HEK293 (cell line): ENCODE measurements around the gene RPL27.
A peak's percentile ranks its signal among the peaks of the same experiment; 100 is the strongest.

Experiments used
- GLI4 ChIP-seq: fragments of 450-650 bp; formaldehyde crosslinking; IDR thresholded peaks from 2 replicates; pipeline ENCODE4 v1.5.1; 2016; ENCODE audit warnings: missing biosample characterization, missing genetic modification characterization
- GLIS1 ChIP-seq: fragments of 450-650 bp; formaldehyde crosslinking; IDR thresholded peaks from 2 replicates; pipeline ENCODE4 v1.5.1; 2016; ENCODE audit warnings: missing biosample characterization, missing genetic modification characterization
- GLIS2 ChIP-seq: fragments of 450-650 bp; formaldehyde crosslinking; IDR thresholded peaks from 2 replicates; pipeline ENCODE4 v1.5.1; 2016; ENCODE audit warnings: missing biosample characterization, missing genetic modification characterization
- HOXD13 ChIP-seq: sonication (generic); formaldehyde crosslinking; IDR thresholded peaks from 2 replicates; pipeline ENCODE4 v1.8.0; 2022; ENCODE audit warnings: missing genetic modification reagents, borderline replicate concordance
- KLF1 ChIP-seq: fragments of 450-650 bp; formaldehyde crosslinking; IDR thresholded peaks from 2 replicates; pipeline ENCODE4 v1.5.1; 2016; ENCODE audit warnings: missing biosample characterization, missing genetic modification characterization
- KLF9 ChIP-seq: fragments of 450-650 bp; formaldehyde crosslinking; IDR thresholded peaks from 2 replicates; pipeline ENCODE4 v1.5.1; 2016; ENCODE audit warnings: missing biosample characterization, missing genetic modification characterization, low read depth
- MYNN ChIP-seq: fragments of 450-650 bp; formaldehyde crosslinking; IDR thresholded peaks from 2 replicates; pipeline ENCODE4 v1.5.1; 2016; ENCODE audit warnings: missing biosample characterization, missing genetic modification characterization, borderline replicate concordance
- OVOL3 ChIP-seq: fragments of 450-650 bp; formaldehyde crosslinking; IDR thresholded peaks from 2 replicates; pipeline ENCODE4 v1.5.1; 2016; ENCODE audit warnings: missing biosample characterization, missing genetic modification characterization
- RBAK ChIP-seq: fragments of 450-650 bp; formaldehyde crosslinking; IDR thresholded peaks from 2 replicates; pipeline ENCODE4 v1.5.1; 2016; ENCODE audit warnings: missing biosample characterization, missing genetic modification characterization
- TCF7L2 ChIP-seq: IDR thresholded peaks from 2 replicates; pipeline ENCODE4 v1.6.1; 2011; ENCODE audit warnings: low read depth, mild to moderate bottlenecking, inconsistent platforms, low read length, moderate library complexity, borderline replicate concordance
- ZBTB20 ChIP-seq: fragments of 450-650 bp; formaldehyde crosslinking; IDR thresholded peaks from 2 replicates; pipeline ENCODE4 v1.5.1; 2016; ENCODE audit warnings: missing biosample characterization, missing genetic modification characterization
- ZBTB48 ChIP-seq: fragments of 450-650 bp; formaldehyde crosslinking; IDR thresholded peaks from 2 replicates; pipeline ENCODE4 v1.5.1; 2016; ENCODE audit warnings: missing biosample characterization, missing genetic modification characterization
- ZFP3 ChIP-seq: fragments of 450-650 bp; formaldehyde crosslinking; IDR thresholded peaks from 2 replicates; pipeline ENCODE4 v1.5.1; 2016; ENCODE audit warnings: low read depth, missing biosample characterization, missing genetic modification characterization
- ZNF16 ChIP-seq: fragments of 450-650 bp; formaldehyde crosslinking; IDR thresholded peaks from 2 replicates; pipeline ENCODE4 v1.5.1; 2016; ENCODE audit warnings: low read depth, missing biosample characterization, missing genetic modification characterization
- ZNF335 ChIP-seq: fragments of 450-650 bp; formaldehyde crosslinking; conservative IDR thresholded peaks from 2 replicates; pipeline ENCODE4 v1.5.1; 2016; ENCODE audit warnings: missing biosample characterization, missing genetic modification characterization
- ZNF354C ChIP-seq: fragments of 450-650 bp; formaldehyde crosslinking; IDR thresholded peaks from 2 replicates; pipeline ENCODE4 v1.5.1; 2016; ENCODE audit warnings: missing biosample characterization, missing genetic modification characterization, low read depth, borderline replicate concordance
- ZNF391 ChIP-seq: fragments of 450-650 bp; formaldehyde crosslinking; IDR thresholded peaks from 2 replicates; pipeline ENCODE4 v1.5.1; 2016; ENCODE audit warnings: low read depth, missing biosample characterization, missing genetic modification characterization, borderline replicate concordance
- ZNF423 ChIP-seq: fragments of 450-650 bp; formaldehyde crosslinking; IDR thresholded peaks from 2 replicates; pipeline ENCODE4 v1.5.1; 2016; ENCODE audit warnings: missing biosample characterization, missing genetic modification characterization
- ZNF433 ChIP-seq: fragments of 450-650 bp; formaldehyde crosslinking; IDR thresholded peaks from 2 replicates; pipeline ENCODE4 v1.5.1; 2016; ENCODE audit warnings: missing biosample characterization, missing genetic modification characterization, low read depth
- ZNF530 ChIP-seq: fragments of 450-650 bp; formaldehyde crosslinking; IDR thresholded peaks from 2 replicates; pipeline ENCODE4 v1.5.1; 2016; ENCODE audit warnings: low read depth, missing biosample characterization, missing genetic modification characterization
- ZNF600 ChIP-seq: fragments of 450-650 bp; formaldehyde crosslinking; IDR thresholded peaks from 2 replicates; pipeline ENCODE4 v1.5.1; 2016; ENCODE audit warnings: missing biosample characterization, missing genetic modification characterization
- ZNF76 ChIP-seq: fragments of 450-650 bp; formaldehyde crosslinking; IDR thresholded peaks from 2 replicates; pipeline ENCODE4; 2016; ENCODE audit warnings: low read depth, missing biosample characterization, missing genetic modification characterization, borderline replicate concordance
- ZNF830 ChIP-seq: fragments of 450-650 bp; IDR thresholded peaks from 2 replicates; pipeline ENCODE4 v1.5.0; 2018; ENCODE audit warnings: missing biosample characterization, missing genetic modification characterization, low read depth, mild to moderate bottlenecking, moderate library complexity
- TF ChIP-seq, protein P1 (sequence below): fragments of 450-650 bp; formaldehyde crosslinking; IDR thresholded peaks from 2 replicates; pipeline ENCODE4 v1.5.1; 2016; ENCODE audit warnings: missing biosample characterization, missing genetic modification characterization
- TF ChIP-seq, protein P2 (sequence below): fragments of 450-650 bp; formaldehyde crosslinking; IDR thresholded peaks from 2 replicates; pipeline ENCODE4 v1.5.1; 2017; ENCODE audit warnings: missing biosample characterization, missing genetic modification characterization
- TF ChIP-seq, protein P3 (sequence below): fragments of 450-650 bp; formaldehyde crosslinking; IDR thresholded peaks from 2 replicates; pipeline ENCODE4 v1.5.1; 2016; ENCODE audit warnings: missing biosample characterization, missing genetic modification characterization
- TF ChIP-seq, protein P4 (sequence below): fragments of 450-650 bp; IDR thresholded peaks from 2 replicates; pipeline ENCODE4 v1.5.1; 2018; ENCODE audit warnings: missing biosample characterization, mild to moderate bottlenecking, missing genetic modification characterization

RPL27 gene

GRCh38 chr17:43025290-43025657 lies 27.1 kb downstream of the RPL27 start (continued):
- TF ChIP-seq, protein P1, sequence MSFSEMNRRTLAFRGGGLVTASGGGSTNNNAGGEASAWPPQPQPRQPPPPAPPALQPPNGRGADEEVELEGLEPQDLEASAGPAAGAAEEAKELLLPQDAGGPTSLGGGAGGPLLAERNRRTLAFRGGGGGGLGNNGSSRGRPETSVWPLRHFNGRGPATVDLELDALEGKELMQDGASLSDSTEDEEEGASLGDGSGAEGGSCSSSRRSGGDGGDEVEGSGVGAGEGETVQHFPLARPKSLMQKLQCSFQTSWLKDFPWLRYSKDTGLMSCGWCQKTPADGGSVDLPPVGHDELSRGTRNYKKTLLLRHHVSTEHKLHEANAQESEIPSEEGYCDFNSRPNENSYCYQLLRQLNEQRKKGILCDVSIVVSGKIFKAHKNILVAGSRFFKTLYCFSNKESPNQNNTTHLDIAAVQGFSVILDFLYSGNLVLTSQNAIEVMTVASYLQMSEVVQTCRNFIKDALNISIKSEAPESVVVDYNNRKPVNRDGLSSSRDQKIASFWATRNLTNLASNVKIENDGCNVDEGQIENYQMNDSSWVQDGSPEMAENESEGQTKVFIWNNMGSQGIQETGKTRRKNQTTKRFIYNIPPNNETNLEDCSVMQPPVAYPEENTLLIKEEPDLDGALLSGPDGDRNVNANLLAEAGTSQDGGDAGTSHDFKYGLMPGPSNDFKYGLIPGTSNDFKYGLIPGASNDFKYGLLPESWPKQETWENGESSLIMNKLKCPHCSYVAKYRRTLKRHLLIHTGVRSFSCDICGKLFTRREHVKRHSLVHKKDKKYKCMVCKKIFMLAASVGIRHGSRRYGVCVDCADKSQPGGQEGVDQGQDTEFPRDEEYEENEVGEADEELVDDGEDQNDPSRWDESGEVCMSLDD (tag by site-specific recombination): peak; percentile 59
- TF ChIP-seq ZFP3 (tag by site-specific recombination) (no peak), RBAK (tag by site-specific recombination) (no peak), ZBTB20 (tag by site-specific recombination) (peak; percentile 75), ZNF600 (tag by site-specific recombination) (peak; percentile 29; the same call in 1 of the 2 replicates), ZNF335 (peak; percentile 97), GLIS2 (tag by site-specific recombination) (peak; percentile 77), OVOL3 (tag by site-specific recombination) (no peak), ZNF530 (tag by site-specific recombination) (no peak), ZNF391 (tag by site-specific recombination) (peak; percentile 49; the same call in 1 of the 2 replicates), ZNF423 (tag by site-specific recombination) (peak; percentile 15; the same call in 1 of the 2 replicates), KLF9 (tag by site-specific recombination) (no peak), ZBTB48 (tag by site-specific recombination) (peak; percentile 79), GLI4 (tag by site-specific recombination) (peak; percentile 44; the same call in 1 of the 2 replicates), ZNF16 (tag by site-specific recombination) (no peak), HOXD13 (no peak), MYNN (tag by site-specific recombination) (no peak), ZNF76 (peak; percentile 84), KLF1 (tag by site-specific recombination) (0 out of 2 replicates have a peak, but pooled peaks have one; percentile 9), ZNF433 (tag by site-specific recombination) (no peak), ZNF830 (tag by site-specific recombination) (no peak), ZNF354C (tag by site-specific recombination) (no peak), TCF7L2 (no peak), GLIS1 (tag by site-specific recombination) (peak; percentile 15)
- TF ChIP-seq, protein P2, sequence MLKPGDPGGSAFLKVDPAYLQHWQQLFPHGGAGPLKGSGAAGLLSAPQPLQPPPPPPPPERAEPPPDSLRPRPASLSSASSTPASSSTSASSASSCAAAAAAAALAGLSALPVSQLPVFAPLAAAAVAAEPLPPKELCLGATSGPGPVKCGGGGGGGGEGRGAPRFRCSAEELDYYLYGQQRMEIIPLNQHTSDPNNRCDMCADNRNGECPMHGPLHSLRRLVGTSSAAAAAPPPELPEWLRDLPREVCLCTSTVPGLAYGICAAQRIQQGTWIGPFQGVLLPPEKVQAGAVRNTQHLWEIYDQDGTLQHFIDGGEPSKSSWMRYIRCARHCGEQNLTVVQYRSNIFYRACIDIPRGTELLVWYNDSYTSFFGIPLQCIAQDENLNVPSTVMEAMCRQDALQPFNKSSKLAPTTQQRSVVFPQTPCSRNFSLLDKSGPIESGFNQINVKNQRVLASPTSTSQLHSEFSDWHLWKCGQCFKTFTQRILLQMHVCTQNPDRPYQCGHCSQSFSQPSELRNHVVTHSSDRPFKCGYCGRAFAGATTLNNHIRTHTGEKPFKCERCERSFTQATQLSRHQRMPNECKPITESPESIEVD: no peak
- TF ChIP-seq, protein P3, sequence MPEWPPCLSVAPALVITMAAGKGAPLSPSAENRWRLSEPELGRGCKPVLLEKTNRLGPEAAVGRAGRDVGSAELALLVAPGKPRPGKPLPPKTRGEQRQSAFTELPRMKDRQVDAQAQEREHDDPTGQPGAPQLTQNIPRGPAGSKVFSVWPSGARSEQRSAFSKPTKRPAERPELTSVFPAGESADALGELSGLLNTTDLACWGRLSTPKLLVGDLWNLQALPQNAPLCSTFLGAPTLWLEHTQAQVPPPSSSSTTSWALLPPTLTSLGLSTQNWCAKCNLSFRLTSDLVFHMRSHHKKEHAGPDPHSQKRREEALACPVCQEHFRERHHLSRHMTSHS (tag by site-specific recombination): peak; percentile 39; the same call in 1 of the 2 replicates
- TF ChIP-seq, protein P4, sequence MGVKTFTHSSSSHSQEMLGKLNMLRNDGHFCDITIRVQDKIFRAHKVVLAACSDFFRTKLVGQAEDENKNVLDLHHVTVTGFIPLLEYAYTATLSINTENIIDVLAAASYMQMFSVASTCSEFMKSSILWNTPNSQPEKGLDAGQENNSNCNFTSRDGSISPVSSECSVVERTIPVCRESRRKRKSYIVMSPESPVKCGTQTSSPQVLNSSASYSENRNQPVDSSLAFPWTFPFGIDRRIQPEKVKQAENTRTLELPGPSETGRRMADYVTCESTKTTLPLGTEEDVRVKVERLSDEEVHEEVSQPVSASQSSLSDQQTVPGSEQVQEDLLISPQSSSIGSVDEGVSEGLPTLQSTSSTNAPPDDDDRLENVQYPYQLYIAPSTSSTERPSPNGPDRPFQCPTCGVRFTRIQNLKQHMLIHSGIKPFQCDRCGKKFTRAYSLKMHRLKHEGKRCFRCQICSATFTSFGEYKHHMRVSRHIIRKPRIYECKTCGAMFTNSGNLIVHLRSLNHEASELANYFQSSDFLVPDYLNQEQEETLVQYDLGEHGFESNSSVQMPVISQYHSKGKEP (tag by site-specific recombination): no peak
